Activated naive CD4-positive, alpha-beta T cell treated with anti-CD3 and anti-CD28 coated beads for 36 hours (primary cell): ENCODE results near the gene CNKSR2. TPM values are rescaled to one million over a fixed set of nuclear protein-coding genes. Genes with fewer than 3 reads are reported as not detected.

Experiments used
- CTCF ChIA-PET: fragments of 350-600 bp; sonication (Branson Sonifier 250); formaldehyde crosslinking; loops from one replicate; lab custom pipeline; 2021; ENCODE audit warnings: antibody characterized with exemption; lab: Charles Lee
- DNase-seq: peaks from one replicate; pipeline ENCODE4 v3.0.0-alpha.2; 2020
- H3K27ac Mint-ChIP-seq: one replicate; pipeline ENCODE4 v1.8.0; 2021; ENCODE audit warnings: mild to moderate bottlenecking, mixed read lengths
- H3K27me3 Mint-ChIP-seq: one replicate; pipeline ENCODE4 v1.8.0; 2021; ENCODE audit warnings: low read depth, mixed read lengths
- H3K36me3 Mint-ChIP-seq: one replicate; pipeline ENCODE4 v1.8.0; 2021; ENCODE audit warnings: low read depth, mixed read lengths
- H3K4me1 Mint-ChIP-seq: one replicate; pipeline ENCODE4 v1.8.0; 2021; ENCODE audit warnings: low read depth, mixed read lengths
- H3K4me3 Mint-ChIP-seq: one replicate; pipeline ENCODE4 v1.8.0; 2021; ENCODE audit warnings: mild to moderate bottlenecking, moderate library complexity, mixed read lengths
- H3K9me3 Mint-ChIP-seq: one replicate; pipeline ENCODE4 v1.8.0; 2021; ENCODE audit warnings: mixed read lengths
- intact Hi-C: fragments of 100-400 bp; cut with micrococcal nuclease; formaldehyde crosslinking; loops from one replicate; pipeline ENCODE4 v1.15.1; 2023
- total RNA-seq, 2 experiments: library from RNA; stranded (reverse); gene quantifications; one replicate each; pipeline ENCODE4 v1.2.3, GENCODE V29; 2021

CNKSR2 gene
- total RNA-seq: 1 to 10 TPM; 6.6 to 8.4 TPM

DNA sequence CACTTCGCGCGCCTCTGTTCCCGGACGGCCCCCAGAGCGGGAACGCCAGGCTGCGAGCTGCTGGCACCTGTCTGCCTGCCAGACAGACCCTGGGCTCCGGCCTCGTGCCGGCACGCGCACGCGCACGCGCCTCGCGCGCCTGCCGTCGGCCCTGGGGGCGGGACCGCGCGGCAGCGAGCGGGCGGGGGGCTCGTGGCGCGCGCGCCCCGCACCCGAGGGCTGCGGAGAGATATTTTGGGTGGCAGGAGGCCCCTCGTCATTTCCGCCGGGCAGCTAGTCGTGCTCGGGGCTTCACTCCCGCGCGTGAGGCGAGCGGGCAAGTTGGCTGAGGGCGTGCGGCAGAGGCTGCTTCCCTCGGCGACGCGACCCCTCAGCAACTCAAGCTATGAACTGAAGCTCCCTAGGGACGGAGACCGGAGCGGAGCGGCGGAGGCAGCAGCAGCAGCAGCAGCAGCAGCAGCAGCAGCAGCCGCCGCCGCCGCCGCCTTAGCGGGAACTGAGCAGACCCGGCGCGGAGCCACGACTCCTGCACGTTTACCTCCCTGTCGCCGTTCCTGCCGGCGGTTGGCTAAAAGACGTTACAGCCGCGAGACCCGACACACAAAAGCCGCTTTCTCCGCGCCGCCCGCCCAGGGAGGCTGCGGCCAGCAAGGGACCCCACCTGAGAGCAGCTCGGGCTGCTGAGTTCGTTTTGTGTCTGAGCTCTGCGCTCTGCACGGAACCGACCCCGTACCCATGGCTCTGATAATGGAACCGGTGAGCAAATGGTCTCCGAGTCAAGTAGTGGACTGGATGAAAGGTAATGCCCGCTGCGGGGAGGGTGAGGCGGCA lies at the start of gene CNKSR2:
TSS of gene CNKSR2 (plus strand) at position 256 of the 831 bp plus-strand sequence. CDS start at position 736, 480 bp downstream.
- CTCF ChIA-PET: interaction anchor here (0.7 kb wide), 1 partner anchor 567 kb away, joined by 3 read pairs; no protein-coding TSS in a partner anchor
- Mint-ChIP-seq H3K9me3 (no peaks in the 10 kb centered on the region), H3K27ac (peak within 1 kb of the TSS; percentile 61), H3K4me3 (peak within 1 kb of the TSS; percentile 92), H3K27me3 (no peaks in the 10 kb centered on the region), H3K4me1 (peaks cover 28% of the 10 kb centered on the region), H3K36me3 (no peaks in the 10 kb centered on the region)
- intact Hi-C loops: loop anchor here (2.0 to 10.0 kb wide), 7 partner anchors 64 to 1110 kb away; partner anchors contain the start of genes KLHL34, RPS6KA3 and SMS
- peak; percentile 63 for DNase-seq

DNA sequence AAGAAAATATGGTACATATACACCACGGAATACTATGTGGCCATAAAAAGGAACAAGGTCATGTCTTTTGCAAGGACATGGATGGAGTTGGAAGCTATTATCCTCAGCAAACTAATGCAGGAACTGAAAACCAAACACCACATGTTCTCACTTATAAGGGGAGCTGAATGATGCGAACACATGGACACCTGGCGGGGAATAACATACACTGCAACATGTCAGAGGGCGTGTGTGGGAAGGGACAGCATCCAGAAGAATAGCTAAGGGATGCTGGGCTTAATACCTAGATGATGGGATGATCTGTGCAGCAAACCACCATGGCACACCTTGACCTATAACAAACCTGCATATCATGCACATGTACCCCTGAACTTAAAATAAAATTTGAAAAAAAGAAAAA lies 19.5 kb upstream of the CNKSR2 start:
- no peaks in the 10 kb centered on the region for H3K36me3 Mint-ChIP-seq
- no peak overlapping the region for H3K4me3 Mint-ChIP-seq
- intact Hi-C loops: no loop called here
- H3K9me3 Mint-ChIP-seq: peaks cover 20% of the 10 kb centered on the region
- H3K27ac Mint-ChIP-seq: no peak overlapping the region
- H3K4me1 Mint-ChIP-seq: no peaks in the 10 kb centered on the region
- DNase-seq: no peak
- H3K27me3 Mint-ChIP-seq: no peaks in the 10 kb centered on the region
- CTCF ChIA-PET: interaction anchor here (0.7 kb wide), 1 partner anchor 862 kb away, joined by 3 read pairs; no protein-coding TSS in a partner anchor

DNA sequence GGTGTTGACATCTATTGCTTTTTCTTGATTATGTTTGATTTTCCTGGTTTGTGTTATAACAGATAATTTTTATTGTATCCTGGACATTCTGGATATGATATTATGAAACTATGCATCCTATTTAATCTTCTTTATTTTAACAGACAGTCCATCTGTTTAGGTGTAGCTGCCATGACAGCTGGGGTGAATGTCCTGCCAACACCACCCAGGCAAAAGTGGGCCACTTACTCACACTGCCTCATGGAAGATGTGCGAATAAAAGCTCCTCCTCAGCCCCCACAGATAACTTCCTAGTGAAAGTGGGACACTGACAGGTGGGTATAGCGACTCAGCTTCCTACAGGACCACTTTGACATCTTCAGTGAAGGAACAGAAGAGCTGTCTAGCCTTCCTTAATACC lies 18.4 kb upstream of the CNKSR2 start:
- peaks cover 11% of the 10 kb centered on the region for H3K9me3 Mint-ChIP-seq
- H3K36me3 Mint-ChIP-seq: no peaks in the 10 kb centered on the region
- no peaks in the 10 kb centered on the region for H3K27me3 Mint-ChIP-seq
- H3K4me3 Mint-ChIP-seq: no peak overlapping the region
- intact Hi-C loops: no loop called here
- no peak overlapping the region for H3K27ac Mint-ChIP-seq
- H3K4me1 Mint-ChIP-seq: no peaks in the 10 kb centered on the region
- CTCF ChIA-PET: no interaction called here
- DNase-seq: no peak

DNA sequence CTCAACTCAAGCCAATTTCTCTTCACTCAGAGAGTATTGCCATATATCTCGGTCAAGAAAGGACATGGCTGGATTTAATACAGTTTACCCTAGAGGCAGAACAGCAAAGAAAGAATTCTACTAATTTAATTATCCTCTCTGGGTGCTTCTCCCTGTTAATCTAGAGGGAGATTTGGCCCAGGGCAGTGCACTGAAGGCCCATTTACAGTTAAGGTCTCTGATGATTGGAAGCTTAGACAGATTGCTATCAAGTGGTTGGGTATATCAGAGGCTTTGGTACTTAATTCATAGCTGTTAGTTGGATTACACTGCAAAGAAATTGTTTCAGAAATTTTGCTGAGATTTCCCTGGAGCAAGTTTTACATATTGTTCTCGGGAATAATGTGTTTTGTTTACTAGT lies 4.6 kb upstream of the CNKSR2 start:
- peaks cover 5% of the 10 kb centered on the region for H3K4me1 Mint-ChIP-seq
- DNase-seq: no peak
- H3K4me3 Mint-ChIP-seq: no peak overlapping the region
- no peaks in the 10 kb centered on the region for H3K27me3 Mint-ChIP-seq
- intact Hi-C loops: loop anchor here (5.0 to 10.0 kb wide), 5 partner anchors 288 to 1105 kb away; partner anchors contain the start of genes KLHL34, RPS6KA3 and SMS
- no peaks in the 10 kb centered on the region for H3K36me3 Mint-ChIP-seq
- CTCF ChIA-PET: no interaction called here
- H3K9me3 Mint-ChIP-seq: peaks cover 2% of the 10 kb centered on the region
- H3K27ac Mint-ChIP-seq: no peak overlapping the region

DNA sequence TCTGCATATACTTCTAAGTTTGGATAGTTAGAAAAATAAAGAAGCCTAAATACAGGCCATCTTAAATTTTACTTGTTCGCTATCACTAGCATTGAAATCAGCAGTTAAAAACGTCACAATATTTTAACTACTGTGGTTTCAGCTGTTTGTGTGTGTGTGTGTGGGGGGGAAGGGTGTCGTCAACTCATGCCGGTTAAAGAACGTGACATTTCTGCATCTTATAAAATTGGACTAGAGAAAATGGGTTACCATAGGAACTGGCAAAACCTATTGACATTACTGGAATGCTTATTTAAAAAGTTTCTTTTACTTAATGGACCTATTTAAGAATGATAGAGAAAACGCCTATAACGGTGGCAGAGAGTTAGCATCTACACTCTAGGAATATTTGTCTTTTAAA lies 1.2 kb upstream of the CNKSR2 start:
- Mint-ChIP-seq H3K36me3 (no peaks in the 10 kb centered on the region), H3K4me1 (peaks cover 18% of the 10 kb centered on the region), H3K9me3 (no peaks in the 10 kb centered on the region), H3K4me3 (peak overlapping the region; percentile 38), H3K27me3 (no peaks in the 10 kb centered on the region), H3K27ac (no peak overlapping the region)
- CTCF ChIA-PET: no interaction called here
- no peak for DNase-seq
- intact Hi-C loops: loop anchor here (5.0 to 10.0 kb wide), 5 partner anchors 284 to 1108 kb away; partner anchors contain the start of genes KLHL34, RPS6KA3 and SMS

DNA sequence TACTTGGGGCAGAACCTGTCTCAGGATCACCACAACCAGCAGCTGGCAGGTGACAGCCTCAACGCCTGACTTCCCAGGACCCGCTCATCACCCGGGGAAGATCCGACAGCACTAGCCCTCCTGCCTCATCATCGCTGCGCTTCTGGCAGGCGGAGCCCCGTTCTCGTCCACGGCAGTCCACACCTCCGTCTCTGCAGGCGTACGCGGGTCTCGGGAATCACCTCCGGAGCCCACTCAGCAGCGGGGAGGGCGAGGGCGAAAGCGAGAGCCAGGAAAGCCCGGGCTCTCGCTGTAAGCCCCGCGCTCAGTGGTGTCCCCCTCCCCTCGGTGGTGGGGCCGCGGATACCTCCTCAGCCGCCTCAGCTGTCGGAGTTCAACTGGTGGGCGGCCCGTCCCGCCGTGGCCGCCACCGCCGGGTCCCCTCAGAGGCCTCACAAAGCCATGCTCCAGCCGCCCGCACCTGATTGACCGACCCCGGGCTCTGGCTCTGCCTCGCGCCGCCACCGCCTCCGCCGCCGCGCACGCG lies 518 bp upstream of the CNKSR2 start:
- intact Hi-C loops: loop anchor here (2.0 to 10.0 kb wide), 7 partner anchors 65 to 1109 kb away; partner anchors contain the start of genes KLHL34, RPS6KA3 and SMS
- CTCF ChIA-PET: no interaction called here
- Mint-ChIP-seq H3K27me3 (no peaks in the 10 kb centered on the region), H3K4me1 (peaks cover 22% of the 10 kb centered on the region), H3K9me3 (no peaks in the 10 kb centered on the region), H3K36me3 (no peaks in the 10 kb centered on the region), H3K27ac (no peak overlapping the region), H3K4me3 (peak overlapping the region; percentile 68)
- DNase-seq: peak; percentile 46

DNA sequence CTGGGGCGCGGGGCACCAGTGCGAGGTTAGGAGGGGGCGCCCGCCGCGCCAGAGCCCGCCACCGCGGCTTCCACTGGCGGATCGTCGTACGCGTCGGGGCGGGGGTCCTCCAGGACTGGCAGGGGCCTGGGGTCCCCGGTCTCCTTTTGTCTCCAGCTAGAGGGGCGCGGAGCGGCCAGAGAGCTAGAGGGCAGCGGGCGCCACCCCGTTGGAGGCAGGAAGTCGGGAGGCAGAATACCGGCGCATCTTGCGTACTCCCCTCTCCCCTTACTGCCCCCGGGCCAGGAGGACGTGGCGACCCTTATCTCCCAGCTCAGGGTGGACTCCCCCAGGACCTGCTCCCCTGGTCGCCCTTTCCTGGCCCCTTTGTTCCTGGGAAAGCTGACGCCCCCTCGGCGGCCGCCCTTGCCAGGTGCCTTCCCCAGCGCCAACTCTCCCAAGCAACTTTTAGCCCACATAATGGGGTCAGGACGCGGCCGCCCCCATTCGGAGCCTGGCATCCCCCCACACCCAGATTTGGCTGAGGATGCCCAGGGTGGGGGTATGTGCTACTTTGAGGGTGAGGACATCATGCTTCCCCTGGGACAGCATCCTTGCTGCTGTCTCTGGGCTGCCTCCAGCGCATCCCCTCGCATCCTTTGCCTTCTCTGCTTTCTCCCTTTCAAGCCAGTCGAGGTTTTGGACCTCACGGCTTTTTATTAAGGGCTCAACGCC lies 933 bp downstream of the CNKSR2 start:
- H3K27ac Mint-ChIP-seq: peak overlapping the region; percentile 61
- H3K4me1 Mint-ChIP-seq: peaks cover 33% of the 10 kb centered on the region
- no peaks in the 10 kb centered on the region for H3K36me3 Mint-ChIP-seq
- CTCF ChIA-PET: interaction anchor here (1.1 kb wide), 1 partner anchor 10 kb away, joined by 3 read pairs; no protein-coding TSS in a partner anchor
- DNase-seq: peak; percentile 11
- intact Hi-C loops: loop anchor here (2.0 to 10.0 kb wide), 8 partner anchors 64 to 1110 kb away; partner anchors contain the start of genes KLHL34, MBTPS2, RPS6KA3 and SMS
- H3K27me3 Mint-ChIP-seq: no peaks in the 10 kb centered on the region
- no peaks in the 10 kb centered on the region for H3K9me3 Mint-ChIP-seq
- peak overlapping the region; percentile 92 for H3K4me3 Mint-ChIP-seq

DNA sequence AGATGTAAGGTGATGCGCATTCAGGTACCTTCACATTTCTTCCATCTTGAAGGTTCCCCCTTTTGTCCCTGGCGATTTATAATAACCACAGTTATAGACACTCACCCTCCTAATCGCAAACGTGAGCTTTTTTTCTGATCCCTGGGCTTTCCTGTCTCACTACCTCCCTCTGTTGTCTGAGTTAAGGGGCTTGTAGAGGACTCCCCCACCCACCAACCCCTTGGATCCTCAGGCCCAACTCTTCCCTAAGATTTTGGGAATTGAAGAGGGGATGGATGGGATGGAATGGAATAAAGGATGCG lies 1.4 kb downstream of the CNKSR2 start:
- H3K27ac Mint-ChIP-seq: no peak overlapping the region
- DNase-seq: peak; percentile 4
- H3K4me1 Mint-ChIP-seq: peaks cover 33% of the 10 kb centered on the region
- no peaks in the 10 kb centered on the region for H3K27me3 Mint-ChIP-seq
- no peaks in the 10 kb centered on the region for H3K36me3 Mint-ChIP-seq
- H3K4me3 Mint-ChIP-seq: peak overlapping the region; percentile 92
- no peaks in the 10 kb centered on the region for H3K9me3 Mint-ChIP-seq
- intact Hi-C loops: loop anchor here (2.0 to 10.0 kb wide), 6 partner anchors 63 to 1111 kb away; partner anchors contain the start of genes MBTPS2 and RPS6KA3
- CTCF ChIA-PET: interaction anchor here (1.1 kb wide), 1 partner anchor 9 kb away, joined by 3 read pairs; no protein-coding TSS in a partner anchor

DNA sequence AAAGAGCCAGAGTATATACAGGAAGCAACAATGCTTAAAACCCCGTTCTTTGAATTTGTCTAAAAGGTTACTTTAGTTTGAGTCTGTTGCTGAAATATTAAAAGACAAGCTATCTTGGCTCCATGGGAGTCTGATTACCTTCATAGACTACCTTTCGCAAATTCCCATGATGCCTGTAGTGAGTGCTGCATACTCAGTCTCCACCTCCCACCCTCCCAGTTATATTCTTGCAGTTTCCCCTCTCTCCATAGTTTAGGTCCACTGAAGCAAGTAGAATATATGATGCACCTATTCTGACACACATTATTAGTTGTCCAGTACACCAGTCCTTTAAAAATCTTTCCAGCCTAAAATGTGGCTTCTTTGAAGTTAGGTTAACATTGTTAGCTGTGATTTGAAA lies 2.4 kb downstream of the CNKSR2 start:
- H3K4me1 Mint-ChIP-seq: peaks cover 33% of the 10 kb centered on the region
- peak overlapping the region; percentile 11 for H3K4me3 Mint-ChIP-seq
- no peaks in the 10 kb centered on the region for H3K27me3 Mint-ChIP-seq
- DNase-seq: no peak
- H3K36me3 Mint-ChIP-seq: no peaks in the 10 kb centered on the region
- no peaks in the 10 kb centered on the region for H3K9me3 Mint-ChIP-seq
- intact Hi-C loops: loop anchor here (5.0 to 10.0 kb wide), 4 partner anchors 368 to 1112 kb away; partner anchors contain the start of genes MBTPS2 and RPS6KA3
- CTCF ChIA-PET: interaction anchor here (0.6 to 0.8 kb wide), 3 partner anchors 8 to 258 kb away, joined by 3 to 4 read pairs (median 3); no protein-coding TSS in a partner anchor
- H3K27ac Mint-ChIP-seq: no peak overlapping the region

DNA sequence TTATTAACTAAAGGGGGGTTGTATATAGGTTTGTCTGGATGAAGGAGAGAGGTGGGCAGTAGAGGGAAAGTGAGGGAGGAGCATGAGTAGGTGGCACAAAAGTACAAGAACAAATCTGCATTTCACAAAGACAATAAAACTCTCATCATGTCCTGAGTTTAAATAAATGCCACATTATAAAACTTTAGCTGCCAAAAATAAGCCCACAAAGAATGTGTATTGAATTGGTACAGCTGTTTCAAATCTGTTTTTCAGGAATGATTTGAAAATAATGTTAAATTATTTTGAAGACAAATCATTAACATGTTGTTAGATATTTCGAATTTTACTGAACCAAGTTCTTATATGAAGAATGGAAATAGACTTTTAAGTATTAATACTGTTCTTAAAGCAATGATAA lies 5.8 kb downstream of the CNKSR2 start:
- intact Hi-C loops: loop anchor here (5.0 to 10.0 kb wide), 4 partner anchors 365 to 1115 kb away; partner anchors contain the start of genes MBTPS2 and RPS6KA3
- no peak overlapping the region for H3K27ac Mint-ChIP-seq
- no peaks in the 10 kb centered on the region for H3K9me3 Mint-ChIP-seq
- CTCF ChIA-PET: no interaction called here
- peaks cover 37% of the 10 kb centered on the region for H3K4me1 Mint-ChIP-seq
- H3K27me3 Mint-ChIP-seq: no peaks in the 10 kb centered on the region
- H3K4me3 Mint-ChIP-seq: no peak overlapping the region
- no peak for DNase-seq
- H3K36me3 Mint-ChIP-seq: no peaks in the 10 kb centered on the region

DNA sequence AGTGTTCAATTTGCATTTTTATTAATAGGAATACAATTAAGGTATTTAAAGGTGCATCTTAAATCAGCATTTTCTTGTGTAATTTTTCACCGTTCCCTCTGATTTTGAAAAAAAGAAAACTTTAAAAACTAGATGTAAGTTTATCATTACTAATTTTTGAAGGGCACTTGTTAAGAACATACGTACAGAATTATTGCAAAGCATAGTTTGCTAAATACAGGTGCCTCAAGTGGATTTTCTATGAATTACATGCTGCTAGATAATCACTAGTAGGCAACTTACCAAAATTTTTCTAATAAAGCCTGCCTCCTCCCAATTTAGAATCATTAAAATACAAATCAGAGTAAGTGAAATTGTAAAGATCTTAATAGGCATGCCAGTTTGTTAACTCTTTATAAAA lies 8.5 kb downstream of the CNKSR2 start:
- H3K4me1 Mint-ChIP-seq: peaks cover 24% of the 10 kb centered on the region
- no peak overlapping the region for H3K27ac Mint-ChIP-seq
- CTCF ChIA-PET: no interaction called here
- no peaks in the 10 kb centered on the region for H3K27me3 Mint-ChIP-seq
- no peaks in the 10 kb centered on the region for H3K36me3 Mint-ChIP-seq
- H3K9me3 Mint-ChIP-seq: no peaks in the 10 kb centered on the region
- no peak for DNase-seq
- no peak overlapping the region for H3K4me3 Mint-ChIP-seq
- intact Hi-C loops: no loop called here

DNA sequence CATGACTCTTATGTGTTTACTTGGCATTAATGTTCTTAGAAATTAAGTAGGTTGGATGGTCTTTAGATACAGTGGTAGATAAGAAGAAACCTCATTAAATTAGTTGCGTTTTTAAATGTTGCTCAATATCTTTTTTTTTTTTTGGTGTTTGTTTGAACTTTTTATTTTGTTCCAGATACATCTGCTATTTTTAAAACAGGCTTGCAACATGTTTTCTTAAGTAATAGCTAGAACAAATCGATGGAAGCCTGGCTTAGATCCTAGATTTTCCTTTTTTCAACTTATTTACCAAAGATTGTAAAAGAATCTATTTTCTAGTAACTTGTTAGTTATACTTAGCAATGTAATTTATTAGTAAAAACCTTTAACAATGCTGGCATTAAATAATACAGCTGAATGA lies 9.3 kb downstream of the CNKSR2 start:
- Mint-ChIP-seq H3K4me1 (peaks cover 22% of the 10 kb centered on the region), H3K27me3 (no peaks in the 10 kb centered on the region), H3K36me3 (no peaks in the 10 kb centered on the region), H3K9me3 (no peaks in the 10 kb centered on the region), H3K4me3 (no peak overlapping the region), H3K27ac (no peak overlapping the region)
- CTCF ChIA-PET: no interaction called here
- intact Hi-C loops: no loop called here
- no peak for DNase-seq
